ENCODE data around the gene NAT8L.
"Not testable (repeated sequence)": the region's sequence is repeated elsewhere in the genome, so short reads cannot be mapped to it uniquely, and the experiment has no call there.

Gene NAT8L, protein sequence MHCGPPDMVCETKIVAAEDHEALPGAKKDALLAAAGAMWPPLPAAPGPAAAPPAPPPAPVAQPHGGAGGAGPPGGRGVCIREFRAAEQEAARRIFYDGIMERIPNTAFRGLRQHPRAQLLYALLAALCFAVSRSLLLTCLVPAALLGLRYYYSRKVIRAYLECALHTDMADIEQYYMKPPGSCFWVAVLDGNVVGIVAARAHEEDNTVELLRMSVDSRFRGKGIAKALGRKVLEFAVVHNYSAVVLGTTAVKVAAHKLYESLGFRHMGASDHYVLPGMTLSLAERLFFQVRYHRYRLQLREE

DNA sequence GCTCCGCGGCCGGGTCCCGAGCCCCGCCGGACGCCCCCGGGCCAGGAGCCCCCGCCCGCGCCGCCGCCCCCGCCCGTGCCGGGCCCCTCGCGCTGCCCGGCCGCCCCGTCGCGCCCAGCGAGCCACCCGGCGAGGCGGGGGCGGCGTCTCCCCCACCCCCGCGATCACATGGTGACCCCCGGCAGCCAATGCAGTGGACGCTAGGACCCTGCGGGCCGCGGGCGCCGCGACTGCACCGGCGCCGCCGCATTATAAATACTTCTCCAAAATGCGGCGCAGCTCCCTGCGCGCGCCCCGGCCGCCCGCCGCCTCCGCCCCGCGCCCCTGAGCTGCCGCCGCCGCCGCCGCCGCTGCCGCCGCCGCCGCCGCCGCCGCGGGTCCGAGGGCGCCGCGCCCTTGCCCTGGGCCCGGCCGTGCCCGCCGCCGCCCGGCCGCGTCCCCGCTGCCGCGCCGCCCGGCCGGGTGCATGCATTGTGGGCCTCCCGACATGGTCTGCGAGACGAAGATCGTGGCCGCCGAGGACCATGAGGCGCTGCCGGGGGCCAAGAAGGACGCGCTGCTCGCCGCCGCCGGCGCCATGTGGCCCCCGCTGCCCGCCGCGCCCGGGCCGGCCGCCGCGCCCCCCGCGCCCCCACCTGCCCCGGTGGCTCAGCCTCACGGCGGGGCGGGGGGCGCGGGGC, at the start of gene NAT8L:
TSS of gene NAT8L (plus strand) at position 282 of the 680 bp plus-strand sequence. CDS start at position 467, 185 bp downstream.
- in situ Hi-C loops (cut with MboI; ENCODE audit: low sequenced_read_pairs), result no loop called here

GRCh38 chr4:2009651-2010233, 49.4 kb upstream of the NAT8L start:
- in situ Hi-C loops (cut with MboI; ENCODE audit: low sequenced_read_pairs), result no loop called here

GRCh38 chr4:2011583-2011982, 47.5 kb upstream of the NAT8L start:
- in situ Hi-C loops (cut with MboI; ENCODE audit: low sequenced_read_pairs), result no loop called here

- in situ Hi-C loops (cut with MboI; ENCODE audit: low sequenced_read_pairs), result no loop called here
Measured at GRCh38 chr4:2015008-2015407, 44.1 kb upstream of the NAT8L start.

- in situ Hi-C loops (cut with MboI; ENCODE audit: low sequenced_read_pairs), result not testable (repeated sequence)
Measured at GRCh38 chr4:2021358-2022018, 37.6 kb upstream of the NAT8L start.

- in situ Hi-C loops (cut with MboI; ENCODE audit: low sequenced_read_pairs), result no loop called here
Measured at GRCh38 chr4:2024683-2025082, 34.4 kb upstream of the NAT8L start.

- in situ Hi-C loops (cut with MboI; ENCODE audit: low sequenced_read_pairs), result no loop called here
Measured at GRCh38 chr4:2025817-2026216, 33.3 kb upstream of the NAT8L start.

DNA sequence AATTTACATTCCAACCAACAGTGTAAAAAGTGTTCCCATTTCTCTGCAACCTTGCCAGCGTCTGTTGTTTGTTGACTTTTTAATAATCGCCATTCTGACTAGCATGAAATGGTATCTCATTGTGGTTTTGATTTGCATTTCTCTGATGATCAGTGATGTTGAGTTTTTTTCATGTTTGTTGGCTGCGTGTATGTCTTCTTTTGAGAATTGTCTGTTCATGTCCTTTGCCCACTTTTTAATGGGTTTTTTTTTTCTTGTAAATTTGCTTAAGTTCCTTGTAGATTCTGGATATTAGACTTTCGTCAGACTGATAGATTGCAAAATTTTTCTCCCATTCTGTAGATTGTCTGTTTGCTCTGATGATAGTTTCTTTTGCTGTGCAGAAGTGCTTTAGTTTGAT, 32.0 kb upstream of the NAT8L start:
- in situ Hi-C loops (cut with MboI; ENCODE audit: low sequenced_read_pairs), result not testable (repeated sequence)

- in situ Hi-C loops (cut with MboI; ENCODE audit: low sequenced_read_pairs), result not testable (repeated sequence)
Measured at GRCh38 chr4:2031161-2031560, 28.0 kb upstream of the NAT8L start.

GRCh38 chr4:2036327-2036726, 22.8 kb upstream of the NAT8L start:
- in situ Hi-C loops (cut with MboI; ENCODE audit: low sequenced_read_pairs), result no loop called here

GRCh38 chr4:2036866-2037265, 22.3 kb upstream of the NAT8L start:
- in situ Hi-C loops (cut with MboI; ENCODE audit: low sequenced_read_pairs), result no loop called here

GRCh38 chr4:2040391-2041238, 18.5 kb upstream of the NAT8L start:
- in situ Hi-C loops (cut with MboI; ENCODE audit: low sequenced_read_pairs), result no loop called here

- in situ Hi-C loops (cut with MboI; ENCODE audit: low sequenced_read_pairs), result no loop called here
Measured at GRCh38 chr4:2041239-2042130, 17.6 kb upstream of the NAT8L start.

GRCh38 chr4:2042204-2042946, 16.8 kb upstream of the NAT8L start:
- in situ Hi-C loops (cut with MboI; ENCODE audit: low sequenced_read_pairs), result no loop called here

- in situ Hi-C loops (cut with MboI; ENCODE audit: low sequenced_read_pairs), result no loop called here
Measured at GRCh38 chr4:2042947-2043395, 16.2 kb upstream of the NAT8L start.

DNA sequence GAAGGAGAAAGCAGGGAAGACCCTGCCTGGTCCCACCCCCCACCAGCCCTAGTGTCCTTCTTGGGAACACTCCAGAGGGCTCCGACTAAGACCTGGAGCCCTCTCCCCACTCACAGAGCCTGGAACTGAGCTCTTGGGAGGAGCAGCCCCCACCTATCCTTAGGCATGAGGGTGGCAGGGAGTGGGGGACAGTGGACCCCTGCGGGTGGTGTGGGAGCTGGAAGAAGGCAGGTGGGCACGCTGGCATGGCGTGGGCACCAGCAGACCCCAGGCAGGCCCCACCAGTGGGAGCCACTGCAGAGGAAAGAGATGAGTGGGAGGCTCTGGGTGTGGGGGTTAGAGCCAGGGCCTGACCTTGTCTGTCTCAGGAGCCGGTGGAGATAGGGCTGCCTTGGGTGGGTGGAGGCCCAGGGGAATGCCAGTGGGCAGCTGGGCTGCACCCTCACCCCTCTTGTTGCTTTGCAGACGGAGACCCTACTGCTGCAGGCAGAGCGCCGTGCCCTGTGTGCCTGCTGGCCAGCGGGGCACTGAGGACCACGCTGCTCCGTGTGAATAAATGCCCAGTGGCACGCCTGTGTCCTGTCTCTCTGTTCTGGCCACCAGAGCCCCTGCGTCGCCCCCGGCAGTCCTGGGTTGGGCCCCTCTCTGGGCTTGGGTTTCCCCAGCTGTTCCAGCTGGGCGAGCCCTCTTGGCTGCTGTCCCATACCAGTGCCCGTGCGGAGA, 15.6 kb upstream of the NAT8L start:
- in situ Hi-C loops (cut with MboI; ENCODE audit: low sequenced_read_pairs), result no loop called here

GRCh38 chr4:2044119-2044485, 15.0 kb upstream of the NAT8L start:
- in situ Hi-C loops (cut with MboI; ENCODE audit: low sequenced_read_pairs), result no loop called here

Measured in hTERT RPE-1 (cell line).